IPS-18c (cell line): ENCODE data around the gene USP32.

Source experiments
- H3K4me3 ChIP-seq: 2 replicates; pipeline ENCODE4 v1.7.0; 2013; ENCODE audit warnings: low read depth, mild to moderate bottlenecking, low read length, moderate library complexity; ENCODE audit not compliant: insufficient read depth
- H3K9me3 ChIP-seq: one replicate; pipeline ENCODE4 v1.6.1; 2013; ENCODE audit warnings: mild to moderate bottlenecking, low read length, moderate library complexity; ENCODE audit not compliant: control insufficient read depth, insufficient read depth

USP32 gene

DNA sequence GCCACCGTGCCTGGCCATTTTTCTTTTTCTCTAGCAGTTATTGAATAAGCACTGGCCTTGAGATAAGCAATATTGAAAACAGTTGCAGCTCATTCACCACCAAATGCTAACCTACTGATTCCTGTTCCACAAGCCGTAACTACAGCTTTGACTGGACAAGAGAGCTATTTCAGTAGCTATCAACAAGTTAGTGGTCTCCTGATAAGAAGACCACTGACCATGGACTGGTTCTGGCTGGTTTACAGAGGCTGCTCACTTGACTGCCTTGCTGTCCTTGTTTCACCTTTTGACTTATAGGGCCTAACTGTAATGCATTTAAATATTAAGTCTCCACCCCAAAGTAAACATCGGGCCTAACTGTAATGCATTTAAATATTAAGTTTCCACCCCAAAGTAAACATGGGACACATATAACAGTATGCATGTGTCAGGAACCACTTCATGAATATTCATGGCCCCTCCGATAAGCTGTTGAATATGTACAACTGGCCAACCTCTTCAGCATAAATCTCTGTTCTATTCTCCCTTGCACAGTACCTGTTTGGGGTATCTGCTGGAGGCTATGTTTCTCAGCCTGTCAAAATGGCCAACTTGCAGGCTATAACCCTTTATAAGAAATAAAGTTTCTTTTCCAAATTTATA, 94.1 kb downstream of the USP32 start:
- Histone ChIP-seq H3K9me3 (no peaks in the 10 kb centered on the region), H3K4me3 (no peak overlapping the region)

GRCh38 chr17:60296177-60296576, 95.8 kb downstream of the USP32 start:
- H3K9me3 ChIP-seq = no peaks in the 10 kb centered on the region
- H3K4me3 ChIP-seq = no peak overlapping the region

DNA sequence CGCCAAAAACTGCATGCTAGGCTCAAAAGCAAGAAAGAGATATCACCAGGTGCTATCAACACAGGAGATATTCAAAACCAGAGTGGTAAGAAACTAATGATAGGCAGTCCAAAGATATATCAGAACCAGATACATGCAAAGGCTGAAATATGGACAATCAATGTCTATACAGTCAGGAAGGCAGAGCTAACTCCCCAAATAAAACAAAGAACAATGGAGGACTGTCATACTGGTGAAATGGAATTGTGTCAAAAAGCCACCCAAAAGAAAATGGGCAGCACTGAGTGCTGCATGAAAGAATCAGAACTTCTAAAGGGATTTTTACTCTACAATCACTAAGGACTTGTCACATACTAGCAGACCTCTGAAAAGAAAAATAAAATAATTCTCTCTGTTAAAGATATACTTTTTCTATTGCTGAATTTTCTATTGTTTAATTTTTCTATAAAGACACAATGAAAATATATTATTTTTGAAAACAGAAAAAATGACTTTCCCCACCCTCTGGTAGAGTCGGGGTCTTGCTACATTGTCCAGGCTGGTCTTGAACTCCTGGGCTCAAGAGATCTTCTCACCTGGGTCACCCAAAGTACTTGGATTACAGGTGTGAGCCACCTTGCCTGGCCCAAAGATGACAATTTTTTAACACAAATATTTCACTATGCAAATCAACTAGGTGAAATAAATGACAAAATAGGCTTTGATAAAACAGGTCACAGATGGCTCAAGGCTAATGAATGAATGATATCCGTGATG, 98.2 kb downstream of the USP32 start:
- no peaks in the 10 kb centered on the region for H3K9me3 ChIP-seq
- H3K4me3 ChIP-seq = no peak overlapping the region

DNA sequence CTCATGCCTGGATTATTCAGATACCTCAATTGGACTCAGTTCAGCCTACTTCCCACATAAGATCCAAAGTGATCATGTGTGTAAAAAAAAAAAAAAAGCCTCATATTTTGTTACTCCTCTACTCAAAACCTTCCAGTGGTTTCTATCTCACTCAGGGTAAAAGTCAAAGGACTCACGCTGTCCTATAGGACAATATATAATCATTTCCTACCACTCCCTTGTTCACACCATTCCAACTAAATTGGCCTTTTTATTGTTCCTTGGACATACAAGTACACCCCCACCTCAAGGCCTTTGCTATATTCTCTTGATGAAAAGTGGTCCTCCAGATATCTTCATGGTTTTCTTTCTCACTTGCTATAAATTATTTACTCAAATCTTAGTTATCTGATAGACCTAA, 99.2 kb downstream of the USP32 start:
- H3K9me3 ChIP-seq = no peaks in the 10 kb centered on the region
- H3K4me3 ChIP-seq = no peak overlapping the region

DNA sequence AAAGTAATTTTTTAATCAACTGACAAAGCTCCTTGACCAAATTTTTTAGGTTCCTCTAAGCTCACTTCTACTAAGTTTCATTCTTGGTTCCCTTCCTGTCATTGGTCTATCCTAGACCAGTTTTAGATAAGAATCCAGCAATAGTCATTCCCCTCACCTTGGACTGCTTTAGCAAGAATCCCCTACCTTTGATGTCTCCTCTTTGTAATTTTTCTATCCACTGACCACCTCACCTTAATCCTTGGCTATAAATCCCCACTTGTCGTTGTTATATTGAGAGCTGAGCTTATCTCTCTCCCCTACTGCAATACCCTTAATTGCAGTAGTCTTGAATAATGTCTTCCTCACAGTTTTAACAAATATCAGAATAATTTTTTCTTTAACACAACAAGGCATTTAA, 107.2 kb downstream of the USP32 start:
- Histone ChIP-seq H3K4me3 (no peak overlapping the region), H3K9me3 (no peaks in the 10 kb centered on the region)

- no peaks in the 10 kb centered on the region for H3K9me3 ChIP-seq
- no peak overlapping the region for H3K4me3 ChIP-seq
These were observed 108.1 kb downstream of the USP32 start for GRCh38 chr17:60283816-60284215.

GRCh38 chr17:60280673-60281072, 111.3 kb downstream of the USP32 start:
- no peak overlapping the region for H3K4me3 ChIP-seq
- no peaks in the 10 kb centered on the region for H3K9me3 ChIP-seq

DNA sequence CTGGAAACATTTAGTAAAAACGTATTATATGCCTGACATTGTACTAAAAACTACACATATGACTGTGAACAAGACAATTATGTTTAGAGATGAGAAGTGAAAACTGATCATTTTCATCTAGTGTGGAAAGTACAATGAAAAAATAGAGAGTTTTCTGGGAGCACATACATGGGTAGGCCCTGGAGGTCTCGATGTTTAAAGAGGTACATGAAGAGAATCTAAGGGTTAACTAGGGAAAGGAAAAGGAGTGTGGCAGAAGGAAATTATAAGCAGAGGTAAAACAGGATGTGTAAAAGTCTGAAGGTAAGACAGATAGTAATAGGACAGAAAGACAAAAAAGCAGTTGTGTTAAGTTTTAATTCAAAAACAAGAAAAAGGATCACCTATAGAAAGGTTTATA, 113.7 kb downstream of the USP32 start:
- Histone ChIP-seq H3K4me3 (no peak overlapping the region), H3K9me3 (no peaks in the 10 kb centered on the region)

GRCh38 chr17:60277258-60277657, 114.7 kb downstream of the USP32 start:
- H3K4me3 ChIP-seq = no peak overlapping the region
- H3K9me3 ChIP-seq = no peaks in the 10 kb centered on the region

DNA sequence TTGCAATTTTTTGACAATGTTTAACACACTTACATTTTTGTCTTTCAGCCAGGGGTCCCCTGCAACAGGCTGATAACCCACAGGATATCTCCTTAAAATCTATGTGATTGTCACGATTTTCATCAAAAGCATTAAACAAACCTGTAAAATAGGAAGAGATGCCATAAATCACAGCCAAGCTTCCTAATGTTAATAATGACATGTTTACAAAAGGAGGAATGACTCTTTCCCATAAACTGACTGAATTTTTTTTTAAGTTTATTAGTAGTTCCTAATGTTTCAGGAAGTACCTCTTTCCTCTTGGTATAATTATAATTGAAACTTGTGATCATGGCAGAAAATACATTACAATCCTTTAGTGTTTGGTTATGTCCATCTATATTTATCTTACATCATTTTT, 122.5 kb downstream of the USP32 start:
- Histone ChIP-seq H3K9me3 (no peaks in the 10 kb centered on the region), H3K4me3 (no peak overlapping the region)

GRCh38 chr17:60260540-60260939, 131.4 kb downstream of the USP32 start:
- H3K4me3 ChIP-seq = no peak overlapping the region
- H3K9me3 ChIP-seq = no peaks in the 10 kb centered on the region

DNA sequence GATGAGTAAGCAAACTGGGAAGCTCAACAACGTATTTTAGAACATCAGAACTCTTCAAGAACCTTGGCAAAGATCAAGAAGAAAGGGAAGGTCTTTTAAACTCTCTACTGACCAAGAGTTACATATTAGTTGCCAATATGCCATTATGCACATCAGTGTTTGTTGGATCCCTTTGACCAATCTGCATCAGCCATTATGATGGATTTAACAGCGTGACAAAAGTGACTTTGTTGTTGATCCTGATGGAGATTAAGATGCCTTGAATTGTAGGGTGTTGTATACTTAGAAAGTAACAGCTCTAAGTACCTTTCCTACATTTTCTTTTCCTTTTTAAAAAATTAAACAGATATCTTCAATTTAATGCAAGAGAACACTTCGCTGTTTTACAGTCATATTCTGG, 133.6 kb downstream of the USP32 start:
- Histone ChIP-seq H3K4me3 (no peak overlapping the region), H3K9me3 (no peaks in the 10 kb centered on the region)

- H3K9me3 ChIP-seq = no peaks in the 10 kb centered on the region
- no peak overlapping the region for H3K4me3 ChIP-seq
These were observed 135.8 kb downstream of the USP32 start for GRCh38 chr17:60256174-60256573.

GRCh38 chr17:60253048-60253447, 138.9 kb downstream of the USP32 start:
- Histone ChIP-seq H3K4me3 (no peak overlapping the region), H3K9me3 (no peaks in the 10 kb centered on the region)

DNA sequence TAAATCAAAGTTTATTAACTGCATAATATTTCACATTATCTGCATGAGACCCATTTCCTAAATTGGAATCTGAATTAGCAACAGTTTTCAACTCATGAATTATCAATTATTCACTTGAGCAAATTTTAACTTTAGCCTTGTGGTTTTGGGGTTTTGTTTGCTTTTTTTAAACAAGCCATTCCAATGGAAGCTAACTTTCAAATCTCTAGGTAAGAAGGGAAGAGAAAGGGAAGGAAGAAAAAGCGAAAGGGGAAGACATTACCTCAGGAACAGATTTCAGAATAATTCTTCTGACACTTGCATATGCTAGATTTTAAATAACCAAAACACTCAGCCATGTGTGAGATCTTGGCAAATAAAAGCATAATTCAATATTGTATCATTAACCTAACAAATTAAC, 139.5 kb downstream of the USP32 start:
- Histone ChIP-seq H3K9me3 (no peaks in the 10 kb centered on the region), H3K4me3 (no peak overlapping the region)

- Histone ChIP-seq H3K4me3 (no peak overlapping the region), H3K9me3 (no peaks in the 10 kb centered on the region)
These were observed 142.6 kb downstream of the USP32 start for GRCh38 chr17:60249290-60249826.

- Histone ChIP-seq H3K9me3 (no peaks in the 10 kb centered on the region), H3K4me3 (no peak overlapping the region)
These were observed 143.2 kb downstream of the USP32 start for GRCh38 chr17:60248618-60249289.

DNA sequence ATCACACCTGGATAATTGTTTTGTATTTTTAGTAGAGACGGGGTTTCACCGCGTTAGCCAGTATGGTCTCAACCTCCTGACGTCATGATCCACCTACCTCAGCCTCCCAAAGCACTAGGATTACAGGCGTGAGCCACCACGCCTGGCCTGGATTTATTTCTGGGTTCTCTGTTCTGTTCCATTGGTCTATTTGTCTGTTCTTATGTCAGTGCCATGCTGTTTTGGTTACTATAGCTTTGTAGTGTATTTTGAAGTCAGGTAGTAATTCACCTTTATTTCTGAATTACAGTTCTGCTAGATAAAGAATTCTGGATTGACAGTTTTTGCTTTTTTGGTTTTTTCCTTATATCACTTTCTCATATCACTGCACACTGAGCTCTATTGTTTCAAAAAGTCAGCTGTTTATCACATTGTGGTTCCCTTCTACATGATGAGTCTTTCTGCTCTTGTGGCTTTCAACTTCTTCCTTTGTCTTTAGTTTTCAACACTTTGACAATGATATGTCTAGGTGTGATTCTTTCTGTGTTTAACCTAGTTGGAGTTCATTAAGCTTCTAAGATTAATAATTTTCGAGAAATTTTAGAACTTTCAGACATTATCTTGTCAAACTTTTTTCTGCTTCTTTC, 144.0 kb downstream of the USP32 start:
- no peak overlapping the region for H3K4me3 ChIP-seq
- no peaks in the 10 kb centered on the region for H3K9me3 ChIP-seq
